Measurements from ENCODE around the gene DOK7.

DNA sequence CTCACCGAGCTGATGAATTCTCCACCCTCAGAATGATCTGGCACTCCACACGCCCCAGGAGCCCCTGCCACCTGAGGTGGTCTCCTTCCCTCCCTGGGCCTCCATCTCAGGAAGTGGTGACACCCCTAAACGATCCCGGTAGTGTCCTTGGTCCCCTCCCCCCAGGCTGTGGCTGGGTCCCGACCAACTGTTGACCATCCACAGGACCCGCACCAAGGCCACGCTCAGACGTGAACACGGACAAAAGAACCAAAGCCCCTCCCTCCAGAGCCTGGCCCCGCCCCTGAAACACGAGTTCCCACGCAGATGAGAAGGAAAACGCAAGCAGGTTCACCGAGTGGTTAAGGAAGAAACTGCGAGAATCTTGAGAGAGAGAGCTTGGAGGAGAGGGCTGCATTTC is 52.5 kb downstream of the DOK7 start:
- no peak for TF ChIP-seq CTCF (conservative IDR thresholded peaks at IDR 0.05 in 1 of 2, IDR thresholded peaks at IDR 0.05 in 1 of 2; ENCODE audit: low read depth in 1 of 2, low read length in 2 of 2)
- no peak for TF ChIP-seq EZH2 (IDR thresholded peaks at IDR 0.05; ENCODE audit: low read length, missing control alignments)

Measured in fibroblast of lung (primary cell).